NCI-H1048 (cell line): ENCODE data around the gene RUNX3.
"Not testable (repeated sequence)": the region's sequence is repeated elsewhere in the genome, so short reads cannot be mapped to it uniquely, and the experiment has no call there.

Experiments
- DNase-seq: peaks from one replicate; lab custom pipeline; 2025; lab: John Stamatoyannopoulos, UW

The RUNX3 gene

DNA sequence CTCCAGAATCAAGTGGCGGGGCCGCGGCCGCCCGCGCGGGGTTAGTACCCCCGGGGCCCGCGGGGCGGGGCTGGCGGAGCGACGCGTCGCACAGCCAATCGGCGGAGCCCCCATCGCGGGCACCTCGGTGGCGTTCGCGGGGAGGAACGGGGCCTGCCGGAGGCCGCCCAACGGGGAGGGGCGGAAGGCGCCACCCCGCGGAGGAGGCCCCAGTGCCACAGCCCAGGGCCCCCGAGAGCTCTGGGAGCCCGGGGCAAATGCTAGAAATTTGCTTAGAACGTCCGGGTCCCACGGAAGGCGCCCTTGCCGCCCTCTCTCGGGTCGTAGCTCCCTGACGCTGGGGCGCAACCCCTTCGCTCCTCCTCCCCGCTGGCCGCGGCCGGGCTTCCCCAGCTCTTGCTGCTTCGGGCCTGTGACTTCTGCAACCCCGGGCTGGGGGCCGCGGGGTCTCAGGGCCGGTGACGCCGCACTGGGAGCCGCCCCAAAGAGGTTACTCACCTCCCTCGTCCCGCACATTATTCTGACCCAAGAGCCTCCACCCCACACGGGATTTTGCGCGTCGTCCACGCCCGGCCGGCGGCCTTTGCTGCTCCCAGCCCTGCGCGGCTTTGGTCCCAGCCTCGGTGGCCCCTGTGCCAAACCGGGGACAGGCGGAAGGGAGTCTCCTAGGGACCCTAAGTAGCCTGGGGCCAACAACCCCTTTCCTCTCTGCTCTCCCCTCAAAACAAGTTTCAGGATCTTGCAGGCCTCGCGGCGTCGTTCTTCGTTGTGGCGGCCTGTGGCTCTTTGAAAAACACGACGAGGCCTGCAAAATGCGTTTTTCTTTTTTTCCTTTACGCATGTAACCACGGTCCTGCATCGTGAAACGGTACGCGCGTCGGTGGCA lies at the start of gene RUNX3:
Gene RUNX3 (minus strand): TSS at position 17 of the 886 bp plus-strand sequence. CDS start 408 bp downstream, outside the sequence.
- DNase-seq: peak; percentile 45

DNA sequence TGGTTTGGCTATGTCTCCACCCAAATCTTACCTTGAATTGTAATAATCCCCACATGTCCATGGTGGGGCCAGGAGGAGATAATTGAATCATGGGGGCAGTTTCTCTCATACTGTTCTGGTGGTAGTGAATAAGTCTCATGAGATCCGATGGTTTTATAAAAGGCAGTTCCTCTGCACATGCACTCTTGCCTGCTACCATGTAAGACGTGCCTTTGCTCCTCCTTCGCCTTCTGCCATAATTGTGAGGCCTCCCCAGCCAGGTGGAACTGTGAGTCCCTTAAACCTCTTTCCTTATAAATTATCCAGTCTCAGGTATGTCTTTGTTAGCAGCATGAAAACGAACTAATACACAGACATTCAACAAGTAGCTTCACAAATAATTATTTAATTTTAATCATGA lies 49.2 kb upstream of the RUNX3 start:
- DNase-seq: not testable (repeated sequence)

DNA sequence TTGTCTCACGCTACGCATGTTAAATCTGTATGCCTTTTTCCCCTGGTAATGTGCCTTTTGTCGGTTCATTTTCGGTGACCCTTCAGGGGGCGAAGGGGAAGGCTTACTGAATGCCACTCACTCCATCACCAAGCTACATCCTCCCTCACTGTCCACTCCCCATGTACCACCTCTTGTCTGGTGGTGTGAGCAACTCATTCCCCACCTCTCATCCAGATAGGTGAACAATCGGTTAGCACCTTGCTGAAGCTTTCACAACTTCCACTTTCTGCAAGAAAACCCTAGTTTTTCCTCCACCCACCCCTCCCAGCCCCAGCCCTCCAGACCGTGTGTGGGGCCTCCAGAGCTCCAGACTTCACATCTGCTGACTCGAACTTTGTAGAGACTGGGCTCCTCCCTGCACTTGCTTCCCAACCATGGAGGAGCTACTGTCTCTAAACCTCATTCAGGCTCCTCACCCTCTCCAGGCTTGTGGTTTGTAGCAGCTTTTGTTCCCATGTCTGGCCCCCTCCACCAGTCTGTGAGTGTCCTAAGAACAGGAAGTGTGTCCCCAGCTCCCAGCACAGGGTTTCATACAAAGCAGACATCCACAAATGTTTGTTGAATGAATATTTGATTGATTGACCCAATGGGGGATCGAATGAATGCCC lies 48.4 kb upstream of the RUNX3 start:
- DNase-seq: no peak

DNA sequence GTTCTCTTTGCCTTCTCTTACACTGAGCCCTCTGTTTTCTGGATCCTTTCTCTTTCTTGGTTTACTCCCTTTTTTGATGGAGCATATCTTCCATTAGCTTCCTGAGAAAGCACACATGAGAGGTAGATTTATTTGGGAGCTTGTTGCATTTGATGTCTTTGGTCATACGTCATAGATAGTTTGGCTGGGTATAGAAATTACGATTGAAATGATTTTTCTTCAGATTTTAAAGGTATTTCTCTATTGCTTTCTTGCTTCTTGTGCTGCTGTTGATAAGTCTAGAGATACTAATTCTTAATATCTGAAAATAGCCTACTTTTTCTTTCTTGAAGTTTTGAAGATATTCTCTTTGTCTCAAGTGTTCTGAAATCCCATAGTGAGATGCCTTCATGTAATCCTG lies 45.3 kb upstream of the RUNX3 start:
- DNase-seq: no peak

DNA sequence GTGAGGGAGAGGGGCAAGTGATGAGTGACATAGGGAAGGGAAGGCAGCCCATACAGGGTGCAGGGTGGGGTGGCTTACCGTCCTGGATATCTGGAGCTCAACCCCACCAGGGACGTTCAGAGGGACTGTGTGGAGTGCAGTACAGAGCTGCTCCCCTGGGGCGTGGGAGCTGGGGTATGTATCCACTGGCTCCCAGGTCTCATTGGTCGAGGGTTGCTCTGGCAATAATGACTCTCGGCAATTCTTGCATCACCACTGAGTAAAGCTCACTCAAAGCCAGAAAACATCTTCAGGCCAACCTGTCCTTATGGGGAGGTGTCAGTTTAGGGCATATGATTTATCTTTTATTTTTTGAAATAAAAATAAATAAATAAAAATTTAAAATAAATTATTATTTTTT lies 43.2 kb upstream of the RUNX3 start:
- no peak for DNase-seq

DNA sequence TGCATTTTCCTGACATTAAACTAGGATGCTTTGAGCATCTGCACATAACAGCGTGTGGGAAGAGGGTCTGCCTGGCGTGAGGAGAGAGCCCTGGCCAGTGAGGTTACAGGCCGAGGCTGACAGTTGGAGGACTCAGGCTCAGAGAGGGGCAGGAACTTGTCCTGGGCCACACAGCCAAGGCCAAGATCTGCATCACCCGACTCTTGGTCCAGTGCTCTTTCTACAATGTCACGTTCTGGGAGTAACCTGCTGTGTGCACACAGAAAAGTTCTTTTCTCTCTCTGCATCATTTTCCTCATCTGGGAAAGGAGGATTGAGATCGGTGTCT lies 42.8 kb upstream of the RUNX3 start:
- no peak for DNase-seq

DNA sequence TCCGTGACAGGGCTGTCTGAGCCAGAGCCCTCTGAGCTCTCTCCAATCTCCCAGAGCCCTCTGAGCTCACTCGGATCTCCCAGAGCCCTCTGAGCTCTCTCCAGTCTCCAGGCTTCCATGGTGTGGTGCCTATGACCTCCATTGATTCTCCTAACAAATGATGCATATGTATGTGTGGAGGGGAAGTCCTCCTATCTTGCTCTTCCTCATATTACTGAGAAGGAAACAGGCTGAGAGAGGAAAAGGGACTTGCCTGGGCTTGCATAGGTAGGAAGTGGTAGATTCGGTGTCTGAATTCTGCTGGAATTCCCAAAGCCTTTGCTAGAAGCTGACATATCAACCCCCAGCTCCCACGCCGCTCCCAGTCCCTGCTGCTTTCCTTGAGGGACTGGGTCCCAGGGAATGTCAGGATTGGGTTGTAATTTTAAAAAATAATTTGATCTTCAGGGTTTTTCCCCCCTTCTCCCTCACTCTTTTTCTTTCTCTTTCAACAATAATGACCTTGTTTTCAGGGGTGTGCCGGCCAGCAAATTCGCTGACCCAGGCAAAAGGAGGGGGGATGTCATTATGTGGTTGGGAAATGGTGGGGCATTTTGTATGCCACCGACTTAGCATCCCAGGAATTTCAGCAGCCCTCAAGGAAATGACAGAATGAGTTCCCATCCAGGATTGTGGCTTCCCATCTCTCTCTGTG lies 42.3 kb upstream of the RUNX3 start:
- DNase-seq: no peak

DNA sequence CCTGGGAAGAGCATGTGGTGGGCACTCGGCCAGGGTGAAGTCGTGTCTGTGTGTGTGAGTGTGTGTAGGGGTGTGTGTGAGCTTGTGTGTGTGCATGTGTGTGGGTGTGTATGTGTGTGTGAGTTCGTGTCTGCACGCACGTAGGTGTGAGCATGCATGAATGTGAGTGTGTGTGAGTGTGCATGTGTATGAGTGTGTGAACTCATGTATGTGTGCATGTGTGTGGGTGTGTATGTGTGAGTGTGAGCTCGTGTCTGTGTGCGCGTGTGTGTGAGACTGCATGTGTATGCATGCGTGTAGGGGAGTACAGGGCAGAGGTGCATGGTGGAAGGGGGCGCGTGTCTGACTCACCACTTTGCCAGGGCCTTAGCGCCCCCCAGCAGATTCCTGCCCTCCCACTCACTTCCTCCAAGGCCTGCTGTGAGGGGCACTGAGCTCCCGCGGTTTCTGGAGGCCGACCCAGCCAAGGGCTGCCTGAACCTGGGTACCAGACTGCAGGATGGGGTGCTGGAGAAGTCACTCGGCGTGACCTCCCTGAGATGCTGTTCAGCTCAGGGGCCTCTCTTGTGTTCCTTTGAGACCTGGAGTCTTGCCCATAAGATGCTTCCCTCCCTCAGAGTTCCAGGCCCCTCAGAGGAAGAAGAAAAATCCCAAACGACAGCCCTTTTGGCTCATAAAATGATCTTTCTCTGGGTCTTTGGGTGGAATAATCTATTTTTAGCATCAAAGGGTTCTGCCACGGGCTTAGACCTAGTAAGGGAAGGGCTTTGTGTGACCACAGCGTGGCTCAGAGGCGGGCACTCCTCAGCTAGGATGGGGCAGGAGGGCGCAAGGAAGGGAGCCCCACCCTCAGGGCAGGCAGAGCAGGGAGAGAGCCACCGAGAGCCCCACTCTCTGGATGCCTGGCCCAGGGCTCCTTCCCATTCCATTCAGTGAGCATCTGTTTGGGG lies 41.1 kb upstream of the RUNX3 start:
- DNase-seq: no peak

DNA sequence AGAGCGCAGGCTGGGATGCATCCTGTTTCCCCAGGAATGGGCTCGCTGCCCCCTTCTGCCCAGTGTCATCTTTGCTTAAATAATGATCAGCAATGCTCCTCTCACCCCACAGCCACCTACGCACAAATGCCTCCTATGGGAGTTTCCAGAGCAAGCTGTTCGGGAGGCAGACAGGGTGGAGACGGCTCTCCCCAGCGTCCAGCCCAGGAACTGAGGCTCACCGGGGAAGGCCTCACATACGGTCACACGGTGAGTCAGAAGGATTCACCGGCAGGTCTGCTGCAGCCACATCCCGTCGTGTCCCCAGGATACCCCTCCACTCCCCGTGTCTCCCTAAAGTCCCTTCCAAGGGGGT lies 40.3 kb upstream of the RUNX3 start:
- no peak for DNase-seq

DNA sequence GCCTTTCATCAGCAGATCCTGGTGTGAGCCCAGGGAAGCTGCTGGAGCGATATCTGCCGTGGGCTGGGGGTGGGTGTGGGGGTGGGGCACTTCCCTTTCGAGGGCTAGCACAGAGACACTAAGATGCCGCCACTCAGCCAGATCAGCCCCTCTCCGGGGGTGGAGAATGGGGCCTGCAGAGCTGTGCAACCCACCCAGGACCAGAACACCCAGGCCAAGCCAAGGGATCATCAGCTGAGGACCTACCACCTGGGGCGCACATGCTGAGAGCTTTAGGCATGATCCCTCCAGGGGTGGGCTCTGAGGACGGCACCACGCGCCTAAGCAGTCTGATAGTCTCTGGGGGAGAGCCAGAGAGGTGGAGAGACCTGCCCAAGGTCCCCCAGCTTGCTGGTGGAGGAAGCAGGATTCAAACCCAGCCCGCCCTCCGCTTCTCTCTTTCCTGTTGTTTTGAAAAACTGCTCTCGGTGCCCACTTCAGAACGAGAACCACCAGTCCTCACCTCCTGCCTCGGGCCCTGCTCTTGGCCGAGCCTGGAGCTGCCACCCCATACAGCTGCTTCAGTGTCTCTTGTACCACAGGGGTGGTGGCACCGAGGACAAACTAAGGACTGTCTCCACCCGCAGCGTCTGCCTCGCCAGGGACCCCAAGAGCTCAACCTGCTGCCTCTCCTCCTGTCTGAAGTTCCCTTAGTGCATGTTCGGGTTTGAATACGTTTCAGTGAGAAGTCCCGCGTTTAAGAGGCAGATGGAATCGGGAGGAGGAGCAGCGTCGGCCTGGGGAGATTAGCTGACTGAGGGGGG lies 39.7 kb upstream of the RUNX3 start:
- DNase-seq: no peak

DNA sequence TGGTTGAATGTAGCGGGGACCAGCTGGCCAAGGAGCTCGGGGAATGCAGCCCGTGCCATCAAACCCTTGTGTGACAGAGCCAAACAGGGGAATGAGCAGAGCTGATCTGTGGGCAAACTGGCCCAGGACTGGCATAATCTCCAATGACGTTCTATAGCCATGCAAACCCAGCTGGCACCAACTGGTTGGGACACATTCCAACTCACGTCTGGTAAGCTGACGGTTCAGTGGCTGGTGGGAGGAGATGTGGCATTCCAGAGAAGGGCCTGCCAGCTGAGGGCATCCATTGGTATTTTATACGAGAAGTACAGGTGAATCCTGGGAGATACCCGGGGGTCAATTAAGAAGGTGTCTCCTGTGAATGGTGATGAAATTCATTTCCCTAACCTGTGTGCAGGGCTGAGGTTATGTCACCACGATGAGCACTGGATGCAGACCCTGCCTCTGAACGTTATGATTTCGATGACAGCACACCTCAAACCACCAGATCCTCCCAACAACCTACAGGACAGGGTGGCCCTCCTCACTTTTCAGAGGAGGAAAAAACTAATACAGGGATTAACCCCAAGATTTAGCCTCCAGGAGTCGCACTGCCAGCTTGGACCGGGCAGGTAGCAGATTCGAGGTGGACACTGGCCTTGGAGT lies 39.0 kb upstream of the RUNX3 start:
- no peak for DNase-seq

DNA sequence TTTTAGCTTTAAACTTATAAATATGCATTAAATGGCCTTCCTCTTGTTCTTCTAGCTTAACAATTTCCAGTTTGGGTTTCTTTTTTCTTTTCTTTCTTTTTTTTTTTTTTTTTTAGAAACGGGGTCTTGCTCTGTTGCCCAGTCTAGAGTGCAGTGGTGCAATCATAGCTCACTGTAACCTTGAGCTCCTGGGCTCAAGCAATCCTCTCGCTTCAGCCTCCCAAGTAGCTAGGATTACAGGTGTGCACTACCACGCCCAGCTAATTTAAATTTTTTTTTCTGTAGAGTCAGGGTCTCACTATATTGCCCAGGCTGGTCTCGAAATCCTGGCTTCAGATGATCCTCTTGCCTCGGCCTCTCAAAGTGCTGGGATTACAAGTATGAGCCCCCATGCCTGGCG lies 37.9 kb upstream of the RUNX3 start:
- DNase-seq: no peak

DNA sequence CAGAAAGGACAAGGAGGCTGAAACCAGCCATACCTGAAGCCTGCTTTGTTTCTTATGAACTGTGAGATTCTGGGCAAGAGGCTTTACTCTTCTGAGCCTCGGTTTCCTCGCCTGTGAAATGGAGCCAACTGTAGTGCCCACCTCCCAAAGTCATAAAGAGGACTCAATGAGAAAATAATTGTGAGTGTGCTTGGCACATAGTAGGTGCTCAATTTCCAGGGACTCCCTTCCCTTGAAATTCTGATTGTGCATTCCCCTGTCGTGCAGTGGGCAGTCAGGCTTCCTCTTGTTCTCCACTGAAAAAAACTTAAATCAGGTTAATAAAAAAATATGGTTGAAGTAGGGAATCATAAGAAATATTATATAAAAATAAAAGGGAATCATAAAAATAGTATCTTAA lies 37.5 kb upstream of the RUNX3 start:
- DNase-seq: no peak

DNA sequence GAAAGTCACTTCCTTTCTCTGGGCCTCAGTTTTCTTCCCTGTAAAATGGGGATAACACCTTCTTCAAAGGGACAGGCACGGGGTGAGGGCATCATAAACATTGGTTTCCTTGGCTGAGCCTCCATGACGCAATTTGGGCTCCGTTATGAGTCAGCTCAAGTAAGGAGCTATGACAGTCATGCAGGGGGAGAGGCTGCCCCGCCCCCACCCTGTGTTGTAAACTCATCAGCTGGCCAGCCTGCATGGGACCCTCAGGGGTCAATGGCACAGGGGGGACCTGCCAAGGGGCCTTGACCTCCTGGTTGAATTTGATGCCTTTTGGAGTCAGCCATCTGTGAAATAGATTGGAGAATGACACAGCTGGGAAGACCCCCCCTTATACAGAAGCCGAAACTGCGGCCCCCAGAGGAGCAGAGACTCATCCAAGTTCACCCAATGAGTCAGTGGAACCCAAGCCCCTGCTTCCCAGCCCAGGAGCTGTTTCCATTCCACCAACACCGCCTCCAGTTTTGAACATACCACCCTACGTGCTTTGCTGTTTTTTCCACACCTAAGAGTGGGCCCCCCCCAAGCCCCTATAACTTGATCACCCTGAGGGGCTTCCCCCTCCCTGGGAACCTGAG lies 36.8 kb upstream of the RUNX3 start:
- no peak for DNase-seq

DNA sequence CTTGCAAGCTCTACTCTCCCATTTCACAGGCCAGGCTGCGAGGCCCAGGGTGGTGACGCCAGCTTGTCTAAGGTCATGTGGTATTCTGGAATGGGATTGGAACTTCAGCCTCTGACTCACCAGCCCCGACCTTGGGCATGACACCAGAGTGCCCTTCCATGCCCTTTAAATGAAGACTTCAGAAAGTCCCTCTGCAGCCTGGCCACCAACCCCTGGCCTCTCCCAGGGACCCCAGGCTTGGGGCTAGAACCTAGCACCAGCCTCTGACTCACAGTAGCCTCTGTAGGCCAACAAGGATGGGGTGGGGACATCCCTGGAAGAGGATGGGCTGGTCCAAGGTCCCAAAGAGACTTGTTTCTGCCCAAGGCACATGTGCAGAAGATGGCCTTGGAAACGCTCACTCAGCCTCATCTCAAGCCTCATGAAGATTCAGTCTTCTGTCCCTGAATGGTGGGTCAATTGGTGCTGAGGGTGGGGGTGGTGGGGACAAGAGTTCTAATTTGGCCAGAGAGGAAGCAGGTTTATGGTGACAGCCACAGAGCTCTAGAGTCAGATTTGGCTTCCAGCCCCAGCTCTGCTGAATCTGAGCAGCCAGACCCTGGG lies 36.1 kb upstream of the RUNX3 start:
- no peak for DNase-seq

DNA sequence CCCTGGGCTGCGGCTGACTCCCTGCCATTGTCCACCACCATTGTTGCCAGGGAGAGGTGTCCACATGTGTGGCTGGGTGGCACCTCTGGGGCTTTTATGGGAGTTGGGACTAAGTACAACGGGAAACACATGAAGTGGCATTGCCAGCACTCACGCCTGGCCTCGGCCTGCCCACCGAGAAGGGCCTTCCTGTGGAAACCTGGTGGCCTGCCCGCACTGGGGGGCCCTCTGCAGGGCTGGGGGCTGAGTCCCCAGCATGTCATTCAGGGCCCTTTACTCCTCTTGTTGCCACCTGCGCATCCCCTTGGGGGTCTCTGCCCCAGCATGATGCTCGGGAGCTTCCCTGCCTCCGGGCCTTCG lies 35.5 kb upstream of the RUNX3 start:
- no peak for DNase-seq

DNA sequence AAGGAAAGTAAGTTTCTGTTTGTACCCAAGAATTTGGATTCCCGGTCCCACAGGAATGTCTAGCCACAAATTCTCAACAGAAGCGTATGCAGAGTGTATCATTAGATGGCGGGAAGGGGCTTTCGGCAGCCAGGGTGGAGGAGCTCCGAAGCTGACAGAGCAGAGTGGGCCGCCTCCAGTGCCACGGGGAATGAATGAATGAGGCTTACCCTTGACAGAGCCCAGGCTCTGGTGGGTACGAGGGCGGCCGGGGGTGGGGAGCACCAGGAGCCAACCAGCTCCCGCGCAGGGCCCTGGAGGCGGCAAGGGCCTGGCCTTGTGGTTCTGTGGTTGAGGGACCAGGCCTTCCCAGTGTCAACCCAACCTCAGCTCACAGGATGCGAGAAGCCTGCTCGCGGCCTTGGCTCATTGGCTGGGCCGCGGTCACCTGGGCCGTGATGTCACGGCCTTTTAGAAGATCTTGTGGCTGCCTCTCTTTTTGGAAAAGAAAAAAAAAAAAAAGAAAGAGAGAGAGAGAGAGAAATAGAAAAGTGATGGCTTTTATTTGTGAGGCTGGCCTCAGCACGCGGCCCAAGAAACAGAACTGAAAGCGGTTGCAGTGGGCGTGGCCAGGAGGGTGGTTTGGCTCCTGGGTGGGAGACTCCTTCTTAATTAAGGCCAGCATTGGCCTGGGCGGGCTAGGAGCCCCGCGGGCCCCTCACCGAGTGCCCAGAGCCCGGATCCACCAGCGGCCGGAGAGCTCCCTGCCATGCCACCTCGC lies 34.9 kb upstream of the RUNX3 start:
- DNase-seq: no peak

DNA sequence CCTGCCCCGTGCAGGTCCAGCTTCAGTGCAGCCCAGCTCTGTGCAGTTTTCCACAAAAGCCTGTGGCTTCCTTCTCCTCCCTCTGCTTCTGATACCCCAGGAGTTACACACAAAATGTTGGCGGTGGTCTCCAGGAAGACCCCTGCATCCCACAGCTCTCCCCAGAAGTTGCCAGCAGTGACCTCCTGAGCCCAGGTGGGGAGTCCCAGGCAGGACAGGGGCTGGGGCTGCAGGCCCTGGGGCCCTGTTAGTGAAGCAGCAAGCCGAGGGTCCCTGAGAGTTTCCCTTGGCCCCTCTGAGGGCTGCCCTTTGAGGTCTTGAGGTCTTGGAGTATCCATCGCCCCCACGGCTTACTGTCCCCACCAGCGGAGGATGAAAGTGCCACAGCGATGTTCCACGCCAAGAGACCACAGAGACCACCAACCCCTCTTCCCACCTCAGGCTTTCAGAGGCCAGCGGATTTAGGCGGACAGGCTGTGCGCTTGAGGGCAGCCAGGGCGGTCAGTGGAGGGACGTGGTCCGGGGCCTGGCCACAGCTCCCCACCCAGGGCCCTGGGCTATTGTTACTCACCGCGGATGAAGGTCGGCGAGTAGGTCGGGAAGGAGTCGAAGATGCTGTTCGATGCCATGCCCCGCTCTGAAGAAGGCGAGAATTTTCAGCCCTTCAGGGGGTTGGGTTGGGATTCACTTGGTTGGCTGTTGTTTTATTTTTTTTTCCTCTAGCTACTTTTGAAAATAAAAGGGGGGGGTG lies 34.0 kb upstream of the RUNX3 start:
- DNase-seq: no peak
